Activated CD4-positive, alpha-beta T cell treated with anti-CD3 and anti-CD28 coated beads, Interleukin-2, Interleukin-6, amounts not matched to agents 100 ng/mL and 50 ng/mL, durations not matched to agents 16 hours and 8 hours (primary cell): ENCODE data around the gene MYO1G.
"Not testable (repeated sequence)": the region's sequence is repeated elsewhere in the genome, so short reads cannot be mapped to it uniquely, and the experiment has no call there.

Experiments
- DNase-seq: peaks from one replicate; pipeline ENCODE4 v3.0.0-alpha.2; 2020

MYO1G gene

DNA sequence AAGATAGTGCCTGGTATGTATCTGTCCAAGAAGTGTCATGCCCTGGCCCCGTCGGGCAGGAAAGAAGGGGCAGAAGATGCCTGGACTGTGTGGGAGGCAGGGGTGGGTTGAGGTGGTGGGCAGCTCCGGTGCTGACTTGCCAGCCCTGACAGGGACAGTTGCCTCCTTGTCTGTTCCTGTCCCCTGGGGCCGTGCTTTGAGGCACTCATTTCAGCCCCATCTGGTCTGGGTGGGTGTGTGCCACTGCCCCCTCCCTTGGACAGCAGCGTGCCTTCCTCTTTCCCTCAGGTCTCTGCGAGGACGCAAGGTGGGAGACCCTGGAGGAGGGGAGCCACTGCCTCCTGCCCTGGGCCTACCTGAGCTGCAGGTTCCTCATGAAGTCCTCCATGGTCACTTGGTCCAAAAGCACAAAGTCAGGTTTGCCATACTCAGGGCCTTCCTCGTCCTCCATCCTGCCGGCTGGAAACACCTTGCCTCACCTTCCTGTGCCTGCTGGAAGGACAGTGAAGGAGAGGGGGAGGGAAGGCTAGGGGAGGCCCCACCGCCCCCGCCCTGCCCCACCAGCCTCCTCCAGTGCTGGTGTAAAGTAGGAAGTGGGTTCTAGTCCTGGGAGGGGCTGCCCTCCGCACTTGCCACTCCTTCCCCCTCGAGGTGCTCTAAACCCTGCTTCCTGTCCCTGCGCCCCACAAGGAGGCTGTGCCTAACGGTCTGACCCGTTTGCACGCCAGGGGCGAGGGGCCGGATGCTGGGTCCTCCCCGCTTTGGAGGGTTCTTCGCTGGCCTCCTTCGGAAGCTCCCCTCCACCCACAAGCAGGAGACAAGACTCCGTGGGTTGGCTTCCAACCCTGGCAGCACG lies at the start of gene MYO1G:
Gene MYO1G (minus strand): TSS at position 505 of the 856 bp plus-strand sequence. CDS start 54 bp downstream, at position 451.
- DNase-seq = peak; percentile 97

DNA sequence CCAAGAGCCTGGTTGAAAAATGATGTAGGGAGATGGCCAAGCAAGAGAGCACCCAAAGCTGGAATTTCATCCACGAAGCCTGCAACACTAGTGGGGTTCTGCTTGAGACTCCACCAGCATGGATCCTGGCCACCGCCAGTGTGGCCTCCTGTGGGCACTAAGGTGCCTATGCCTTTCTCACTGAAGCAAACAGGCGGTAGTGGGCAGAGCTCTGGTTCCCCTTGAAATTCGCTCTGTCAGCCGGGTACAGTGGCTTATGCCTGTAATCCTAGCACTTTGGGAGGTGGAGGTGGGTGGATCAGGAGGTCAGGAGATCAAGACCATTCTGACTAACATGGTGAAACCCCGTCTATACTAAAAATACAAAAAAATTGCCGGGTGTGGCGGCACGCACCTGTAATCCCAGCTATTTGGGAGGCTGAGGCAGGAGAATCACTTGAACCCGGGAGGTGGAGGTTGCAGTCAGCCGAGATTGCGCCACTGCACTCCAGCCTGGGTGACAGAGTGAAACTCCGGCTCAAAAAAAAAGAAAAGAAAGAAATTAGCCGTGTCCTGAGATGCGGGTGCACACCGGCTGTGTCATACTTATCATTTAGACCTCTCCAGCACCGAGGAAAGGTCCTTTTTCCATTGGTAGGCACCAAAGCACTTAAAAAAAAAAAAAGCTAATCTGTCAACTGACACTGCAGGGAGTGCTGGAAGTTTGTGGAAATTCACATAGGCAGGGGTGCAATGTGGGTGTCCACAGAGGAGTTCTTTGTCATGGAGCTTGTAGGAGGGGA lies 49.5 kb upstream of the MYO1G start:
- DNase-seq = no peak

DNA sequence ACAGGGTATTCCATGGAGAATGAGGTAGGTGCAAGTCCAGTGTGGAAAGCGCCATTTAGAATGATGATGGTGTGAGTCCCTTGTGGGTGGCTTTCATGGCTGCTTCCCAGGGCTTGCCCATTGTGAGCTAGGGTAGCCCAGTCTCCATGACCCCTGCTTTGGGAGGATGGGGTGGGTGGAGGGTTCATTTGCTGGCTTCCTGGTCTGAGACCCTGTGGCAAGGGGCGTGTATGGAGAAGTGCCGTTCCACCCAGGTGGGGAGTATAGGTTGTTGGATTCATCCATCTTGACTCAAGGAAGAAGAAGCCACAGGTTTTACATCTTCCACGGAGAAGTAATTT lies 48.9 kb upstream of the MYO1G start:
- no peak for DNase-seq

DNA sequence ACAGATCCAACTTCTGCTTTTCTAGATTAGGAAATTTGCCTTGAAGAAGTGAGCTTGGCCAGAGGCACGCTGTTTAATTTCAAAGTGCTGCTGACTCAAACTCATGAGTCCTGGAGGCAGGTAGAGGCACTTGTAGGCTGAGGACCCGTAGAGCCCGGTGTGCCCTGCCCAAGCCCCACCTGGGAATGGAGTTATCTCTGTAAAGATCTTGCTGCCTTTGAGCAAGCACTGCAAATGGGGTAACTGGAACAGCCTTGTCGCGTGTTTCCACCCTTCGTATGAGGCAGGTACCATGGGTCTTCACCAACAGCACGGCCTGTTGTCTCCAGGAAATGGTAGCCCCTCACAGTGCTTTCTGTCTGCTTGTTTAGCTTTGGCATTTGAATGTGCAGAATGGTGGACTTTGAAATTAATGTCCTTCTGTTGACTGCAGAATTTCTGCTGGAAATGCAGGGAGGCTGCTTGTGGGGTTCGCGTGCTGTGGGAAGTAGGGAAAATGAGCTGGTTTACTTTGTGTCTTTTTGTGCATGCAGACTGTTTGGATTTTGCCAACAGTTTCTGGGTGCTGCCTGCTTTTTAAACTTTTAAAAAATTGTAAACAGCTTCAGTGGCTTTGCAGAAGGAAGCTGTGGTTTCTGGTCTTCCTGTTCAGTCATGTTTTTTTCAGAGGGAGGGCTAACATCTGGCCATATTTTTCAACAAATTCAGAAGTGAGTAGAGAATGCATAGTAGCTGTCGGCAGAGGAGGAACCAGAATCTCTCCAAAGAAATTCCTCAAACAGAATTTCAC lies 48.4 kb upstream of the MYO1G start:
- peak; percentile 73 for DNase-seq

DNA sequence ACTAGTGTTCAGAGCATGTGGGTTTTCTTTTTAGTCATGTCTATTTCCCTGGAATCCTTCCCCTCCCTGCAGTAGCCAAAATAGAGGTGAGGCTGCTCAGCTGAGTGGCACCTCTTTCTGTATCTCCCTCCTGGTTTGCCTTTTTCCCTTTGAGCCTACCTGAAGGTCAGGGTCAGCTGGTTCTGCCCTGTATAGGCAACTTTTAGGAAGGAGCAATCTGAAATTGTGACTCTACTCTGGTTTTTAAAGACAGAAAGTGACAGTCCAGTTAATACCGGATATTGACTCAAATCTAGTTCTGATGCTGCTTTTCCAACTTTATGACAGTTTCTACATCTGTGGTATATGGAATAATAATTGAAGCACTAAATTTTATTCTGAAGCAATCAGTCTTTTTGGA lies 47.2 kb upstream of the MYO1G start:
- peak; percentile 42 for DNase-seq

DNA sequence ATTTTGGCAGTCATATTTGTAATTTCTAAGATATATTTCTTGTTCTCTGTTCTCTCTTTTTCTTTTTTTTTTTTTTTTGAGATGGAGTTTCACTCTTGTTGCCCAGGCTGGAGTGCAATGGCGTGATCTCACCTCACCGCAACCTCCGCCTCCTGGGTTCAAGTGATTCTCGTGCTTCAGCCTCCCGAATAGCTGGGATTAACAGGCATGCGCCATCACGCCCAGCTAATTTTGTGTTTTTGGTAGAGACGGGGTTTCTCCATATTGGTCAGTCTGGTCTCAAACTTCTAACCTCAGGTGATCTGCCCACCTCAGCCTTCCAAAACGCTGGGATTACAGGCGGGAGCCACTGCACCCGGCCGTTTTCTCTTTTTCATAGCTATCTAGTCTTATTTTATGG lies 46.7 kb upstream of the MYO1G start:
- not testable (repeated sequence) for DNase-seq

DNA sequence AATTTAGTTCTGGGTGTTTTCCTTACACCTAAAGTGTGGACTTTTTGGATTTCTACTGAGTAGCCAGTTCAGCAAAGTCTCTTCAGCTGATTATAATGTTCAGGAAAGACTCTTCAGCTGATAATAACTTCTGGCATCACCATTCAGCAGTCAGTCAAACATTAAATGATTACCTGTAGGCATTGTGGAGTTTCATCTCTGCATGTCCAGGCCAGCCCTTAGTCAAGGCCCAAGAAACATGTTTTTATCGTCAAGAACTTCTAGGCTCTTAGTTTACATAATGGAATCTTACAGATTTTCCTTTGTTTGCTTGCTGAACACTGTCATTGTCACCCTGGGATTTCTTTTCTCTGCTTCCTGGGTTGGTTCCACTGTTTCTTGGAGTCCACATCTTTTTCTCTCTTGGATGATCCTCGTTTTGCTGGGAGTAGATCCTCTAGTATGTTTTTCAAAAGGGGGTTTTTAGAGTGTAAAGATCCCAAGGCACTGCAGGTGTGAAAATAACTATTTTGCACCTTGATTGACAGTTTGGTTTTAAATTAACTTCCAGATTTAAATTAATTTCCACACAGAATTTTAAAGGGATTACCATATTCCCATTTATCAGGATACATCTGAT lies 45.4 kb upstream of the MYO1G start:
- no peak for DNase-seq

DNA sequence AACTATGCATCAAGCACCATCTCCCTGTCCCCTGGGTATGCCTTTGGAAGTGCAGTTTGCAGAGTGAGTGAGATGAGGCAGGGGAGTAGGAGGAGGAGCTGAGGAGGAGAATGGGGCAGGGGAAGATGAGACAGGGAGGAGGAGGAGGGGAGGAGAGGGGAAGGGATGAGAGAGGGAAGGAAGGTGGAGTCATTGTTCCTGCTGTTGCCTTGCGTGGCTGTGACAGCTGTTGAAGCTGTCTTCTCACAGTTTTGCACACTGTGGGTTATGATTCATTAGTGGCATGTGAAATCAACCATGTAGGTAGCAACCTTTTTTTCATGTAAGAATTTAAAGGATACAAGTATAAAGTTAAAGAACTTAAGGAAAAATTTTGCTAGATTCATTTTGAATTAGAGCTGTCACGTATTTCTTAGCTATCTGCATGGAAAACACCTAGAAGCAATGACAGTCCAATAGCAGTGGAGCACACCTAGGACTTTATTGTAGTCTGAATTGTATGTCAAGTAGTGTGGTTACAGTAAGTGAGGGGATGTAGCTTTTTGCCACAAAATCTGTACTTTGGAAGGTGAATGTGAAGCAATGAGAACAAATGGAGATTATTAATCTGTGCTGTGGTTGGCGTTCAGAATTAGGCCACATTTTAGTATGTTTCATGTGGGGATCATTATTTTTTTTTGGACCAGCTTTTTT lies 42.9 kb upstream of the MYO1G start:
- peak; percentile 58 for DNase-seq

DNA sequence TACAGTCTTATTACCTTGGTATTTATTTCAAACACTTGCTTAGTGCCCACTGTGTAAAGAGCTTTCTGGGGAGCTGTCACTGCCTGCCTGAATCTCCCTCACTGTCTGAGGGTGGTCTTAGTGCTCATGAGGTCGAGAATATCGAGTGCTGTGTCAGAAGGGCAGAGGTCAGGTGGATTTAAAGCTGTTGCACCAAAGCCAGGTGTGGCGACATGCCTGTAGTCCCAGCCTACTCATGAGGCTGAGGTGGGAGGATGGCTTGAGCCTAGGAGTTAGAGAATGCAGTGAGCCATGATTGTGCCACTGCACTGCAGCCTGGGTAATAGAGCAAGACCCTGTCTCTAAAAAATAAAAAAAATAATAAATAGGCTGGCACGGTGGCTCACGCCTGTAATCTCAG lies 42.1 kb upstream of the MYO1G start:
- DNase-seq = no peak

DNA sequence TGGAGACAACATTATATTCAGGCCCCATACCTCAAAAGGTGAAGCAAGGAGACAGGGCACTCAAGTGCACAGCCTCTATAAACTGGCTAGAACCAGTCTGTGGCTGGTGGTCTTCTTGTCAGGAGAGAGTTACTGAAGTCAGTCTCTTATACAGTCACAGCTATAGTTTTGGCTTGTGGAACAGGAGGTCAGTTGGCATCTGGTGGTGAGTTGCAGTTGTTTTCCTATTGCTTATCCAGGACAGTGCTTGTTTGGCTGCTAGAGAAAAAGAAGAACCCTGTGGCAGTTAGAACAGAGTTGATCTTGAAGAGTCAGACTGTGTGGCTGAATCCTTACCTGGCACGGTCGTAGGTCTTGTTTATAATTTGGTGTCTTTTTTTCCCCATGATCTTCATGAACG lies 38.4 kb upstream of the MYO1G start:
- DNase-seq = no peak

DNA sequence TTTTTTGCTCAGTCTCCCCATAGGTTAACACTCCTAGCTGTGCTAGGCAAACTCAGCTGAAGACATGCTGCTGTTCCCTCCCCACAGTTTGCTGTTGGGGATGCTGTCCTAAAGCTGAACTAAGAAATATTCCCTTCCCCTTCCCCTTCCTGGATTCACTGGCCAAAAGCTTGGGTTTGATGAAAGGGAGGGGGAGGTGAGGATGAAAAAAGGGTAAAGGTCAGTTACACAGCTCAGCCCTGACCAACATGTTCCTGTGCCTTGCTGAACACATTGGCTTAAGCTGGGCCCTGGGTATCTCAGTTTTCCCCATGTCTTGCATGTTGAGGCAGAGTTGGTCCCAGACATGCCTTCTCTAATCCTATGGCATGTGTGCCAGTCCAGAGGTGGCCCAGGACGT lies 36.5 kb upstream of the MYO1G start:
- DNase-seq = no peak

DNA sequence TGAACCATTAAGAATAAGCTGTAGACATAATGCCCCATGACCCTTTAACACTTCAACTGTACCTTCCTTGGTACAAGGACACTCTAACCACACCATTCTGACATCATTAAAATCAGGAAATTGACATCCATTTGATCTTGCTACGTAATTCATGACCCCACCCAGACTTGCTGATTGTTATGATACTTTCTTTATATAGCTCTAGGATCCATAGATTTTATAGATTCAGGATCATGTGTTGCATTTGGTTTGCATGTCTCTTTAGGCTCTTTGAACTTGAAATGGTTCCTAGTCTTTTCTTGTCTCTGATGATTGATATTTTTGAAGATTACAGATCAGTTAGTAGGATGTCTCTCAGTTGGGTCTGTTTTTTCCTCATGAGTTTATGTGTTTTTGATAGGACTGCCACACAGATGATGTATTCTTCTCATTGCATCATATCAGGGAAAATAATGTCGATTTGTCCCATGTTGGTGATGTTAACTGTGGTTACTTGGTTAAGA lies 34.7 kb upstream of the MYO1G start:
- DNase-seq = no peak

DNA sequence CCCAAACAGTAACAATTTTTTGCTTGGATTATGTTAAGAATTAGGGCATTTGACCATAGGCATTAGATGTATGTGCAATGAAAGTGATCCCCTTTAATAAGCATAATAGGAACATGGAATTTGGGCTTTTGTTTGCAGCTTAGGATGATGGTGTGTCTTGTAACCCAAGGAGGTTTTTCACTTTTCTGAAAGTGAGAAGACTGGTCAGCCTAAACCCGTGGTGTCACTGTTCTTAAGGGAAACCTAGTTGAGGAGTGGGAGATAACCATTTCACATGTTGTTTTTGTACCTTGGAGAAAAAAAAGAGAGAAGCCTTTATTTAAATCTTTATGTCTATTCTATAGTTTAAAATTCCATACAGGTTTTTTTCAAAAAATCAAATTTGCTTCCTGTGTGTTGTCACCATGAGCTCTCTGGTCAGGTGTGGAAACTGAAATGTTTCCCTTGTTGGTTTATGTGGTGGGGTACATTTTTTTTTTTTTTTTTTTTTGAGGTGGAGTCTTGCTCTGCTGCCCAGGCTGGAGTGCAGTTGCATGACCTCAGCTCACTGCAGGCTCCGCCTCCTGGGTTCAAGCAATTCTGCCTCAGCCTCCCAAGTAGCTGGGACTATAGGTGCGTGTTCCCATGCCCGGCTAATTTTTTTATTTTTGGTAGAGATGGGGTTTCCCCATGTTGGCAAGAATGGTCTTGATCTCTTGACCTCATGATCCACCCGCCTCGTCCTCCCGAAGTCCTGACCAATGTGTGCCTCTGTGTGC lies 28.9 kb upstream of the MYO1G start:
- DNase-seq = no peak

DNA sequence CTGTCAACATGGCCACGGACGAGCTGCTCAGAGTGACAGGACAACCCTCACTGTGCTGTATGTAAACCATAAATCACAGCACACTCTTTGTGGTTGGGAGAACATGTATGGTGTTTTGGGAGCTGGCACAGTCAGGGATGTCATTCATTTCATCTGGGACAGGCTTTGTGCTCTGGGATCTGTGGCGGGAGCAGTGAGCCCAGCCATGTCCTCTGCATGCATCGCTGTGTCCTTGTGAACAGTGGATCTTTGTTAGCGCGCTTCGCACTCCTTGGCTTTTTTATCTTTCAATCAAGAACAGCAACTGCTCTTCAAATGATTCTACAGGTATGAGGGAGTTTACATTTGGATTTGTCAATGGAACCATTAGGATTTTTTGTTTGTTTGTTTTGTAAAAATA lies 28.3 kb upstream of the MYO1G start:
- DNase-seq = no peak

DNA sequence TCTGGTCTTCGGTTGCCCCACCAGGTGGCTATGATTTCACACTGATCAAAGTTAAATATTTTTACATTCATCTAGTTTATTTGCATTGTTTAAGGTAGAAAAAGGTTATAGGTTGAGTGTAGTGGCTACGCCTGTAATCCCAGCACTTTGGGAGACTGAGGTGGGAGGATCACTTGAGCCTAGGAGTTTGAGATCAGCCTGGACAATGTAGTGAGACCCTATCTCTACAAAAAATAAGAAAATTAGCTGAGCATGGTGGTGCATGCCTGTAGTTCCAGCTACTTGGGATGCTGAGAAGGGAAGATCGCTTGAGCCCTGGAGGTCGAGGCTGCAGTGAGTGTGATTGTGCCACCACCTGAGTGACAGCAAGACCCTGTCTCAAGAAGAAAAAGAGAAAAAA lies 25.0 kb upstream of the MYO1G start:
- DNase-seq = no peak

DNA sequence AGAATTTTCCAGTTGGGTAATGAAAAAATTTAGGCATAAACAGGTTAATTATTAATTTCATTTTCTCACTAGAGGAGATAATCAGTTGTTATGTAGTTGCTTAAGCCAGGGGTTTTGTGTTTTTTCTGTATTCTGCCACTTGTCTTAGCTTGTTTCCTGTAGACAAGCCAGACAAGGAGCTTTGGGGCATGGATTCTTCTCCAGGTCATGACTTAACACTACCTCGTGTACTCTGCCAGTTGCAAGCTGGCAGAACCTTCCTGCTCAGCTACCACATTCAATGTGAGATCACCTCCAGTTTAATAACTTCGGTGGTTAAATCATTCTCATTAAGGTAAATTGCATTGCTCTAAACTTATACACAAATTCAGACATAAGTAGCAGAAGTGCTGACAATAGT lies 23.0 kb upstream of the MYO1G start:
- no peak for DNase-seq

DNA sequence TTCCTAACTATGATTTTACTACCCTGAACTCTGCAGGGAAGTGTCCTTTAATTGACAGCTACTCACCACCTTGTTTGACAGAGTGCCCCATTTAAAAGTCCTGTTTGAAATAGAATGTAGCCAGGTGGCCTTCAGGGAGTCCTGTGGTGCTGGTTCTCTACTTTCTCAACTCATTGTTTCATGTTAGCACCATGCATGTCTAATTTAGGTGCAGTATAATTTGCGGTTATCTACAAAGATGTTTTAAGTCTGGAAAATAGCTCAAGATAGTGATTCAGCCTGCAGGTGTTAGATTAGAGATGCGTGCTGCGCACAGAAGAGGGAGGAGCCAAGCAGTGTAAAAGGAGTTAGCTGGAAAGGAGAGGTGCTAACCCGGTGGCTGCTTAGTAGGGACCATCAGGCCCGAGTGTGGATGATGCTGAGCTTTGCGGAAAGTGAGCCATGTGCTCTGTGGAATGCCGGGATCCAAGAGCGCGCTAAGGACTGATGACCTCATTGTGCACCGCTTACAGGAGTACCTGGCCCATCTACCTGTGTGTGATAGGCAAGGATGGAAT lies 22.4 kb upstream of the MYO1G start:
- DNase-seq = peak; percentile 63

DNA sequence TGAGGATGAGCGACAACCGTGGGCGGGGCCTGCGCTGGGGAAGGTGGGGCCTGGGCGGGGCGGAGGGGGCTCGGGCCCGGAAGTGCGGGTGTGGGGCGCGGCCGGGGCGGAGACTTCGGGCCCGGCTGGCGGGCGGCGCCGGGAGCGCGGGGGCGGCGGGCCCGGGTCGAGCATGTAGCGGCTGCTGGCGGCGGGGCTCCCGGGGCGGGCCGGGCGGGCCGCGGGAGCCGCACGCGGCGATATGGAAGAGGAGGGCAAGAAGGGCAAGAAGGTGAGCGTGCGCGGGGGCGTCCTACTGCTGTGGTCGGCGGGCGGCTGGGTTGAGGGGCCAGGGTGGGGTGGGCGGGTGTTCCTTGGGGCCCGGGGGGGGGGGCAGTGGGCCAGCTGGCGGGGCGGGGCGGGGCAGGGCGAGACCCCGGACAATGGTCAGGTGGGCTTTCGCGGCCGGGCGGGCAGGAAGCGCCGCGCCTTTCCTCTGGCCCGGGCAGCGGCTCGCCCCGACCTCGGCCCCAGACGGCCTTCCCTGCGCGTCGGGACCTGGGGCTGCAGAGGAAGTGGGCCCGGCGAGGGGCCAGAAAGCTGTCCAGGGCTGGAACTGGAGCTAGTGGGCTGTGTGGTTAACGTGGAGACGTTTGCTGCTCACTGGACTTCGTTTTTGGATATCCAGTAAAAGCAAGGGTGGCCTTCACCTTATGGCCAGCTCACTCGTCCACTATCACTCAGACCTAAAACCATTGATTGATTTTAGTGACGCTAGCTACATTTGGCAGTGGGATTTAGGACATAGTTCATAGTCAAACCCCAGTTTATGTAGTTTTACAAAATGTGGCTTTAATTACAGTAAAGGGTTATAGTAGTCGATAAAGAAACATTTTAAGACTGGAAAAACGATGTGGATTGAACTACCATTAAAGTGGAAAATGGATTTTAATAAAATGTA lies 21.5 kb upstream of the MYO1G start, which contains the start of gene CCM2:
Gene CCM2 (plus strand): TSS at position 109 of the 940 bp plus-strand sequence. CDS start 133 bp downstream, at position 242.
- no peak for DNase-seq

DNA sequence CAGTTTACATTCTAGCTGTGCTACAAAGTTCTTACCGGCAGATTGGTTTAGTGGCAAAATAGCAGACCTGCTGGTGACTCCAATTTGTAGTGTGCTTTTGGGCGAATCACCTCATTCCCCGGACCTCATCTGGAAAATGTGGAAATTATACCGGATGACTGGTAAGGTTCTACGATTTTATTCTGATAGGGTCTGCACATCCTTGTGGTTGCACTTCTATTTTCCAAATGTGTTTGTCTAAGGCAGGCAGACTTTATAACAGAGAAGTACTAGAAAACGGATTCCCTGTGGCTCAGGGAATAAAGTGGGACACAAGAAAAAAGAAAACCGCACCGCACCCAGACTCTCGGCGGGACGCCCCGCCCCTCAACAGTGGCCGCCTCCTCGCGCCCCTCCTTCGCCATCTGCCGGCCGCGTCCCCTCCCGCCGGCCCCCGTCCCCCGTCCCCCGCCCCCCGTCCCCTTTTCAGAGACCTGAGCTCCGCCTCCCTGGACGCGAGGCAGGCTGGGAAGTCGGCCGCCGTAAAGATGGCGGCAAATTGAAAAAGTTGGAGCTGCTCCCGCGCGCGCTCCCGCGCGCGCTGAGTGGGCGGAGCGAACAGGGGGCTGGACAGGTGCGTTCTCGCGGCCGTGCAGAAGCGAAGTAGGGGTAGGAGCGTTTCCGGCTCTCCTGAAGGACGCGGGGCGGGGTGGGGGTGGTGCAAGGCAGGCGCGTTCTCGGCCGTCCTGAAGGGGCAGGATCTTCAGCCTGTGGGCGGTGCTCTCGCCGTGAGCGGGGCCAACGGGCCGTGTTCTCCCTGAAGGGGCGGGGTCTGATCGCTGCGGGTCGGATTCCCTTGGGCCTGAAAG lies 20.7 kb upstream of the MYO1G start:
- peak; percentile 100 for DNase-seq
